ENCODE data around the gene LMBR1. TPM values are rescaled to one million over a fixed set of nuclear protein-coding genes. Genes with fewer than 3 reads are reported as not detected.

Gene LMBR1
- total and polyA plus RNA-seq, 3 donors from 2014 or later, result 73.3 to 219 (median 218) TPM

DNA sequence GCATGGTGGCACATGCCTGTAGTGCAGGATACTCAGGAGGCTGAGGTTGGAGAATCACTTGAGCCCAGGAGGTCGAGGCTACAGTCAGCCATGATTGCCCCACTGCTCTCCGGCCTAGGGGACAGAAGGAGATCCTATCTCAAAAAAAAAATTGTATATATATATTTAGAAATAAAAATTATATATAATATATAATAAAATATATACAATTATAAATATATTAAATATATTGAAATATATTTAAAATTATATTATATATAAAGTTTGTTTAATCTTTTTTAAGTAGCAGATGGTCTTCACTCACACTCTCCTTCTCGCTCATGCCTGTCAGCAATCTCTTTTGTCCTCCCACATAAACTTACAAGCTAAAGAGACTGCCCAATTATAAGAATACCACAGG lies 58.5 kb downstream of the LMBR1 start:
- Histone ChIP-seq H3K27me3 (no peaks in the 10 kb centered on the region), H3K4me1 (no peaks in the 10 kb centered on the region), H3K36me3 (ENCODE audit: low read depth, missing control alignments) (no peaks in the 10 kb centered on the region), H3K4me3 (no peak overlapping the region), H3K9me3 (no peaks in the 10 kb centered on the region), H3K27ac (no peak overlapping the region)
- intact Hi-C loops (cut with DNase I; ENCODE audit: low total_unique reads), result no loop called here
- no peak for TF ChIP-seq POLR2A (IDR thresholded peaks at IDR 0.05)
- TF ChIP-seq, protein P1, sequence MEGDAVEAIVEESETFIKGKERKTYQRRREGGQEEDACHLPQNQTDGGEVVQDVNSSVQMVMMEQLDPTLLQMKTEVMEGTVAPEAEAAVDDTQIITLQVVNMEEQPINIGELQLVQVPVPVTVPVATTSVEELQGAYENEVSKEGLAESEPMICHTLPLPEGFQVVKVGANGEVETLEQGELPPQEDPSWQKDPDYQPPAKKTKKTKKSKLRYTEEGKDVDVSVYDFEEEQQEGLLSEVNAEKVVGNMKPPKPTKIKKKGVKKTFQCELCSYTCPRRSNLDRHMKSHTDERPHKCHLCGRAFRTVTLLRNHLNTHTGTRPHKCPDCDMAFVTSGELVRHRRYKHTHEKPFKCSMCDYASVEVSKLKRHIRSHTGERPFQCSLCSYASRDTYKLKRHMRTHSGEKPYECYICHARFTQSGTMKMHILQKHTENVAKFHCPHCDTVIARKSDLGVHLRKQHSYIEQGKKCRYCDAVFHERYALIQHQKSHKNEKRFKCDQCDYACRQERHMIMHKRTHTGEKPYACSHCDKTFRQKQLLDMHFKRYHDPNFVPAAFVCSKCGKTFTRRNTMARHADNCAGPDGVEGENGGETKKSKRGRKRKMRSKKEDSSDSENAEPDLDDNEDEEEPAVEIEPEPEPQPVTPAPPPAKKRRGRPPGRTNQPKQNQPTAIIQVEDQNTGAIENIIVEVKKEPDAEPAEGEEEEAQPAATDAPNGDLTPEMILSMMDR (IDR thresholded peaks at IDR 0.05), result no peak
- no peak for DNase-seq
- WGBS, 2 donors, result 86 to 95% methylated on average over 3 of the region's 3 CpGs

DNA sequence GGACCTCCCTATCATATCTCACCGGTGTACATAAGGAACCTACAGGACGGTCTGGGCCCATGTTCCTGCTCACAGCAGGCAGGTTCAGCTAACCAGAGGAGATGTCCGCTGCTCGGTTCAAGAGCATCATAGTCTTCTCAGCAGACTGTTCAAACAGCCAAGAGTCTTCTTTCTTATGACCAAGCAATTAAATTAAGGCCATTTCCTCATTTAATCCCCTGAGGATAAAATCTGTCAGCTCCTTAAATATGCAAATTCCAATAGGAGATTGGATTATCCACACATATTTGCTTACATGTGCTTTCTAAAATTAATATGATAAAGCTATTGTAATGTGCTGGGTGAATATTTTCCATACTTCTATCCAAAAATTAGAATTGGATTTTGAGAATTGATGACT lies 59.7 kb downstream of the LMBR1 start:
- intact Hi-C loops (cut with DNase I; ENCODE audit: low total_unique reads), result no loop called here
- no peaks in the 10 kb centered on the region for H3K4me1 ChIP-seq
- TF ChIP-seq POLR2A (IDR thresholded peaks at IDR 0.05), result no peak
- TF ChIP-seq, protein P1 (IDR thresholded peaks at IDR 0.05), result no peak
- no peak for DNase-seq
- H3K36me3 ChIP-seq (ENCODE audit: low read depth, missing control alignments), result no peaks in the 10 kb centered on the region
- 96 to 98% methylated on average over 4 of the region's 4 CpGs for WGBS, 2 donors
- H3K27ac ChIP-seq, result no peak overlapping the region
- no peaks in the 10 kb centered on the region for H3K27me3 ChIP-seq
- no peak overlapping the region for H3K4me3 ChIP-seq
- no peaks in the 10 kb centered on the region for H3K9me3 ChIP-seq

DNA sequence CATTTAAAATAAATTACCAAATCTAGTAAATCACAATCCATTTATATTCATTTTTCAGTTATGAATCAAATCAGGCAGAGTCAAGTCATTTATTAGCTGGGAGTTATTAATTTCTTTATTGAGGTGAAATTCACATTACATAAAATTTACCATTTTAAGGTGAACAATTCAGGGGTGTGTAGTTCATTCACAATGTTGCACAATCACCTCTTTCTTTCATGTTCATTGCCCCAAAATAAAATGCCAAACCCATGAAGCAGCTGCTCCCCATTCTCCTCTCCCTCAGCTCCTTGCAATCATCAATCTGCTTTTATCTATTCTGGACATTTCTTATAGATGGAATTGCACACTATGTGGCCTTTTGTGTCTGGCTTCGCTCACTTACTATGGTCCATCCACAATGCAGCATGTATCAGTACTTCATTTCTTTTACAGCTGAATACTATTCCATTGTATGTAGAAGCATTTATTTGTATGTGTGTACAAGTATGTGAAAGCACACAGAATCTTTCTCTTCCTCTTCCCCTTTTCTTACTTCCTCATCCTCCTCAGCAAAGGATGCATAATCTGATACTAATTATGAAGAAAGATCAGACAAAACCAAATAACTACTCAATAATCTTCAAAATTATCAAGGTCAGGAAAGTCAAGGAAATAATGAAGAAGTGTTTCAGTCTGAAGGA lies 60.6 kb downstream of the LMBR1 start:
- H3K9me3 ChIP-seq, result no peaks in the 10 kb centered on the region
- no peak overlapping the region for H3K27ac ChIP-seq
- TF ChIP-seq, protein P1 (IDR thresholded peaks at IDR 0.05), result no peak
- no peak for TF ChIP-seq POLR2A (IDR thresholded peaks at IDR 0.05)
- intact Hi-C loops (cut with DNase I; ENCODE audit: low total_unique reads), result no loop called here
- H3K4me3 ChIP-seq, result no peak overlapping the region
- DNase-seq, result no peak
- no peaks in the 10 kb centered on the region for H3K27me3 ChIP-seq
- WGBS, 2 donors, result 94 to 95% methylated on average over 1 of the region's 1 CpG
- no peaks in the 10 kb centered on the region for H3K36me3 ChIP-seq (ENCODE audit: low read depth, missing control alignments)
- no peaks in the 10 kb centered on the region for H3K4me1 ChIP-seq

DNA sequence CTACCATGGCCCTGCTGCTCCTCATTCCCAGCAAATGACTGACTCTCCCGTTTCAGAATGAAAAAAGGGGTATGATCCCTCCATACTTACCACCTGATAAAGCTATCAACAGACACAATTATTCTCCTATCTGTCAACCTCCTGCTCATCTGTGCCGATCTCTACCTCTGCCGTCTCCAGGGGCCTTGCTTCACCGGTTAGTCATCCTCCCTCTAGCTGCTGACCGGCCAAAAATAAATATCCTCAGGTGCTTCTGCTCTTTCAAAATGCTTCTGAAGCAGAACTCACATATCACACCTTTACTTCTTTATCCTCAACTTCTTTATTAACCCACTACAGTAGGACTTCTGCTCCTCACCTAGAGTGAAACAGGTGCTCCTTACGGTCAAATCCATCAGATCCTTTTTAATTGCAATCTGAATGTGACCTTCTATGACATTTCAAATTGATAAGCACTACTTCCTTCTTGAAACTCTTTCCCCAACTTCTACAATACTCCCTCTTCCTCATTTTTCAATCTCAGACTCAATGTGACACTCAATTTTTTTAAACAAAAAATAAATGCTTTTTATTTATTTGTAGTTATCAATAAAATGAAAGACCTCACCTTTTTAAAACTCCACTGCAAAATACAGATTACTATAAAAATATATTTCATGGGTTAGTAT lies 63.2 kb downstream of the LMBR1 start:
- Histone ChIP-seq H3K36me3 (ENCODE audit: low read depth, missing control alignments) (no peaks in the 10 kb centered on the region), H3K27ac (no peak overlapping the region), H3K4me3 (no peak overlapping the region), H3K9me3 (no peaks in the 10 kb centered on the region), H3K4me1 (no peaks in the 10 kb centered on the region), H3K27me3 (no peaks in the 10 kb centered on the region)
- intact Hi-C loops (cut with DNase I; ENCODE audit: low total_unique reads), result no loop called here
- TF ChIP-seq POLR2A (IDR thresholded peaks at IDR 0.05), result no peak
- TF ChIP-seq, protein P1 (IDR thresholded peaks at IDR 0.05), result no peak
- no peak for DNase-seq
- WGBS, 2 donors, result 82 to 91% methylated on average over 6 of the region's 6 CpGs

All from testis (tissue), 3 donors.